OCI-LY7 (cell line): ENCODE data around the gene IFITM5. TPM values are rescaled to one million over a fixed set of nuclear protein-coding genes. Genes with fewer than 3 reads are reported as not detected.

ENCODE experiments used
- BruUV-seq: library from RNA; stranded (reverse); fragments of 400-500 nt; replicated peaks from 2 replicates; lab custom pipeline; 2021; lab: Mats Ljungman, UMichigan
- CTCF ChIA-PET: fragments of 300-600 bp; sonication (Branson Sonifier 250); formaldehyde crosslinking; loops from one replicate; lab custom pipeline; 2022; ENCODE audit warnings: antibody characterized with exemption; ENCODE audit not compliant: unreplicated experiment; lab: Charles Lee
- POLR2A ChIA-PET: fragments of 300-600 bp; sonication (Branson Sonifier 250); formaldehyde crosslinking; loops from one replicate; lab custom pipeline; 2022; ENCODE audit warnings: antibody characterized with exemption; lab: Charles Lee
- DNase-seq: peaks from one replicate; pipeline ENCODE4 v3.0.0-alpha.2; 2015; ENCODE audit warnings: low spot score
- H2AFZ ChIP-seq: fragments of 200-600 bp; sonication (generic), shearing (Covaris generic); 2 replicates; pipeline ENCODE4 v1.6.1; 2014; ENCODE audit warnings: mild to moderate bottlenecking, antibody characterized with exemption, low read length, moderate library complexity
- H3K27ac ChIP-seq: fragments of 200-600 bp; sonication (generic); 2 replicates; pipeline ENCODE4 v1.5.1; 2014; ENCODE audit warnings: mixed run types, low read depth, mild to moderate bottlenecking, moderate library complexity, low read length, inconsistent platforms; ENCODE audit not compliant: poor library complexity, severe bottlenecking
- H3K36me3 ChIP-seq: fragments of 200-600 bp; sonication (generic); 2 replicates; pipeline ENCODE4 v1.6.1; 2014; ENCODE audit warnings: mild to moderate bottlenecking, antibody characterized with exemption, low read length, moderate library complexity, mixed read lengths; ENCODE audit not compliant: insufficient read depth
- H3K4me1 ChIP-seq: fragments of 200-600 bp; sonication (generic); 2 replicates; pipeline ENCODE4 v1.5.1; 2014; ENCODE audit warnings: mild to moderate bottlenecking, low read length; ENCODE audit not compliant: insufficient read depth, poor library complexity, severe bottlenecking
- H3K4me2 ChIP-seq: fragments of 200-600 bp; sonication (generic); 2 replicates; pipeline ENCODE4 v1.6.1; 2014; ENCODE audit warnings: mild to moderate bottlenecking, low read length
- H3K4me3 ChIP-seq: fragments of 200-600 bp; sonication (generic); 2 replicates; pipeline ENCODE4 v1.5.1; 2014; ENCODE audit warnings: mild to moderate bottlenecking, low read depth, low read length; ENCODE audit not compliant: poor library complexity, severe bottlenecking
- H3K79me2 ChIP-seq: fragments of 200-600 bp; sonication (generic); 2 replicates; pipeline ENCODE4 v1.6.1; 2016; ENCODE audit warnings: low read depth, mild to moderate bottlenecking, low read length, moderate library complexity, mixed read lengths; ENCODE audit not compliant: insufficient read depth
- H3K9me2 ChIP-seq: fragments of 200-600 bp; sonication (generic); 2 replicates; pipeline ENCODE4 v1.6.1; 2016; ENCODE audit warnings: mild to moderate bottlenecking, low read length, mixed read lengths; ENCODE audit not compliant: insufficient read depth
- H3K9me3 ChIP-seq: fragments of 200-600 bp; sonication (generic); 2 replicates; pipeline ENCODE4 v1.6.1; 2014; ENCODE audit warnings: mild to moderate bottlenecking, mixed run types, low read length, mixed read lengths
- H4K20me1 ChIP-seq: fragments of 200-600 bp; sonication (generic); 2 replicates; pipeline ENCODE4 v1.6.1; 2014; ENCODE audit warnings: mild to moderate bottlenecking, antibody characterized with exemption, low read length, moderate library complexity, mixed read lengths; ENCODE audit not compliant: insufficient read depth
- CTCF ChIP-seq: fragments of 200-600 bp; sonication (generic); conservative IDR thresholded peaks from 2 replicates; pipeline ENCODE4 v1.5.1; 2014; ENCODE audit warnings: mild to moderate bottlenecking, antibody characterized with exemption, low read length, moderate library complexity, mixed read lengths
- EZH2phosphoT487 ChIP-seq: fragments of 200-600 bp; sonication (generic); IDR thresholded peaks from 2 replicates; pipeline ENCODE4 v1.6.1; 2018; ENCODE audit warnings: low read depth, borderline replicate concordance, mild to moderate bottlenecking, mixed run types, antibody characterized with exemption, low read length, moderate library complexity, mixed read lengths
- intact Hi-C: fragments of 100-400 bp; cut with micrococcal nuclease; formaldehyde crosslinking; loops from one replicate; pipeline ENCODE4 v1.10.0; 2022; ENCODE audit not compliant: unreplicated experiment
- total RNA-seq, 2 experiments: library from RNA; depleted of rRNA in 1 of 2; stranded (reverse); fragments of >200 nt in 1 of 2; shearing (Covaris generic) in 1 of 2; gene quantifications; 2 replicates each; pipeline ENCODE4 v1.2.3, GENCODE V29; 2014 to 2022

IFITM5 gene
- total RNA-seq, 2 experiments from 2014 or later = not detected

- Histone ChIP-seq H3K27ac (no peak overlapping the region), H2AFZ (no peak overlapping the region), H4K20me1 (no peaks in the 10 kb centered on the region), H3K4me1 (no peaks in the 10 kb centered on the region), H3K4me2 (no peak overlapping the region), H3K79me2 (no peaks in the 10 kb centered on the region), H3K9me2 (no peaks in the 10 kb centered on the region), H3K9me3 (no peaks in the 10 kb centered on the region), H3K4me3 (no peak overlapping the region), H3K36me3 (no peaks in the 10 kb centered on the region)
- intact Hi-C loops = no loop called here
- ChIA-PET POLR2A (no interaction called here), CTCF (no interaction called here)
- no TSS peak for BruUV-seq
- TF ChIP-seq EZH2phosphoT487 (no peak), CTCF (no peak)
- no peak for DNase-seq
These were observed 8.6 kb downstream of the IFITM5 start for GRCh38 chr11:290621-291231.

GRCh38 chr11:289712-290620, 9.4 kb downstream of the IFITM5 start:
- no TSS peak for BruUV-seq
- H3K9me3 ChIP-seq = no peaks in the 10 kb centered on the region
- TF ChIP-seq EZH2phosphoT487 (no peak), CTCF (no peak)
- DNase-seq = no peak
- no peak overlapping the region for H3K27ac ChIP-seq
- H4K20me1 ChIP-seq = no peaks in the 10 kb centered on the region
- H3K36me3 ChIP-seq = no peaks in the 10 kb centered on the region
- POLR2A ChIA-PET = no interaction called here
- no peaks in the 10 kb centered on the region for H3K9me2 ChIP-seq
- H3K4me2 ChIP-seq = peak overlapping the region; percentile 23; the same call in 1 of the 2 replicates
- no peaks in the 10 kb centered on the region for H3K79me2 ChIP-seq
- H3K4me3 ChIP-seq = no peak overlapping the region
- CTCF ChIA-PET = no interaction called here
- no peaks in the 10 kb centered on the region for H3K4me1 ChIP-seq
- intact Hi-C loops = no loop called here
- no peak overlapping the region for H2AFZ ChIP-seq

- POLR2A ChIA-PET = no interaction called here
These were observed 10.0 kb downstream of the IFITM5 start for GRCh38 chr11:289398-289711.

More at GRCh38 chr11:289398-289711, 10.0 kb downstream of the IFITM5 start:
- intact Hi-C loops = no loop called here
- CTCF ChIA-PET = no interaction called here
- BruUV-seq = no TSS peak
- Histone ChIP-seq H3K4me3 (no peak overlapping the region), H4K20me1 (no peaks in the 10 kb centered on the region), H3K9me2 (no peaks in the 10 kb centered on the region), H3K4me1 (no peaks in the 10 kb centered on the region), H3K36me3 (no peaks in the 10 kb centered on the region), H3K27ac (no peak overlapping the region), H3K4me2 (peak overlapping the region; percentile 23; the same call in 1 of the 2 replicates), H2AFZ (no peak overlapping the region), H3K79me2 (no peaks in the 10 kb centered on the region), H3K9me3 (no peaks in the 10 kb centered on the region)
- TF ChIP-seq CTCF = no peak
- TF ChIP-seq EZH2phosphoT487 = no peak
- DNase-seq = no peak
